ENCODE measurements around the gene ADPRH. TPM values are rescaled to one million over a fixed set of nuclear protein-coding genes. Genes with fewer than 3 reads are reported as not detected.
"Not testable (repeated sequence)": the region's sequence is repeated elsewhere in the genome, so short reads cannot be mapped to it uniquely, and the experiment has no call there.

The ADPRH gene
- total and polyA plus RNA-seq, 4 donors: 2.5 to 3.2 (median 2.9) TPM

DNA sequence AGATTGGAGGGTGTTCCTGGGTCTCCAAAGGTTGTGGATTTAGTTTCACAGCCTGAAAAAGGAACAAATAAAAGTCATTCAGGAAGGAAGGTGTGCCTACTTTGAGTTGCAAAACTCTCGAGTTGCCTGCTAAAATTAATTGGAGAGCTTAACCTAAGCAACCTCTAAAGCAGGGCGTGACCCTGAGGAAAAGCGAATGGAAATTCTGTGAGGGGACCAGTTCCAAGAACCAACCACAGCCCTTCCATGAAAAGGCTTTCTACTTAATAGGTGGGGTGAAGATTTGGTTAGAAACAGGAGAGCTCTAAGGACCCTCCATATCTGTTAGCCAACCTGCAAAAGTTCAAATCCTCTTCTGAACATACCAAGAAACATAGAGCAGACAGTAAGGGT is 21.4 kb upstream of the ADPRH start:
- Histone ChIP-seq H3K27ac (ENCODE audit: low read depth, low read length) (no peak overlapping the region), H3K4me1 (ENCODE audit: control insufficient read depth, insufficient read depth, low read length) (no peaks in the 10 kb centered on the region), H3K9me3 (ENCODE audit: control insufficient read depth, insufficient read depth, low read length) (no peaks in the 10 kb centered on the region), H3K27me3 (ENCODE audit: control insufficient read depth, insufficient read depth, low read length) (no peaks in the 10 kb centered on the region), H3K4me3 (ENCODE audit: low read depth, low read length) (no peak overlapping the region), H3K36me3 (ENCODE audit: control insufficient read depth, insufficient read depth, low read length) (no peaks in the 10 kb centered on the region)
- 56% methylated on average over 1 of the region's 3 CpGs for WGBS (ENCODE audit: insufficient coverage)
- no peak for DNase-seq (ENCODE audit: low read depth in 4 of 6, low spot score in 6 of 6)

DNA sequence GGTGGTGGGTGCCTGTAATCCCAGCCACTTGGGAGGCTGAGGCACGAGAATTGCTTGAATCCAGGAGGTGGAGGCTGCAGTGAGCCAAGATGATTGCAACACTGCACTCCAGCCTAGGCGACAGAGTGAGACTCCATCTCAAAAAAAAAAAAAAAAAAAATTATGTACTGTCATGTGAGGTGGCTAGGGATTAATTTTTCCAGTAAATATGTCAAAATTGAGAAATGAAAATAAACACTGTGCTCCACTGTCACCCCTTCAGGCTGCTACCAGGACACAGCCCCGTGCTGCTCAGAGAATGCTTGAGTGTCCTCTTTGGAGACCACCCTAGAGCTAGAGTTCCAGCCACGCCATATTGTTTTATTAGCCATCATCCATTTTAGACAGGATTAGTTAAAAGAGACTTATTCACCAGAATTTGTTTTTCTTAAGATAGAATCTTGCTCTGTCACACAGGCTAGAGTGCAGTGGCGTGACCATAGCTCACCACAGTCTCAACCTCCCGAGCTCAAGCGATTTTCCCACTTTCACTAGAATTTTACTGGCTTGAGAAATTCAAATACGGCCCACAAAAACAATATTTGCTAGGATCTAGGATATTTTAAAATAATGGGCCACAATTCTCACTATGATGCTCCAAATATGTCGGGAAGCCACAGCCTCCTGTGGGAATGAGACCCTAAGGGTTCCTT is 20.5 kb upstream of the ADPRH start:
- Histone ChIP-seq H3K27me3 (ENCODE audit: control insufficient read depth, insufficient read depth, low read length) (no peaks in the 10 kb centered on the region), H3K36me3 (ENCODE audit: control insufficient read depth, insufficient read depth, low read length) (no peaks in the 10 kb centered on the region), H3K4me1 (ENCODE audit: control insufficient read depth, insufficient read depth, low read length) (no peaks in the 10 kb centered on the region), H3K9me3 (ENCODE audit: control insufficient read depth, insufficient read depth, low read length) (no peaks in the 10 kb centered on the region), H3K4me3 (ENCODE audit: low read depth, low read length) (no peak overlapping the region), H3K27ac (ENCODE audit: low read depth, low read length) (no peak overlapping the region)
- WGBS (ENCODE audit: insufficient coverage): 100% methylated on average over 3 of the region's 9 CpGs
- DNase-seq (ENCODE audit: low read depth in 4 of 6, low spot score in 6 of 6): no peak

DNA sequence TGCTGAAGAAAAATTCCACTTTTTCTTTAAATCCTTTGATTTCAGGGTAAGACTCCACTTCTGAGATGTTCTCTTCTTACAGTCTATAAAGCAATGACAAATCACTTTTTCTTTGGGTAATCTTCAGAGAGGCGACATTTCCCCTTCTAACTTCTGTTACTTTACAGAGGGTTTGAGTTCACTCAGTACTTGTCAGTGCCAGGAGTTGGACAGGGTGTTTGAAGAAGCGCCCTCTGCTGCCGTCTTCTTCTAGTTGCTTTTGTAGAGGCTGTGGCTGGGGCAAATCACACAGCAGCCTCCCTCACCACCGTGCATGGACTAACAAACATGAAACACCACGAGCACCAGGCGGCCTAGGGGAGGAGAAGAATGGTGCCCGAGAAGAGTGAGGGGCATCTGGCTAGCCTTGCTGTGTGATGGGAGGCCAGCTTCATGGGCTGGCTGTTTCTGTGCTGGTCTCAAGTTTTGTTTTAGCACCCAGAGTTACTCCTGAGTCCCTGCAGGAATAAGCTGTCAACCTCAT is 19.8 kb upstream of the ADPRH start, which contains the start of gene CD80:
Gene CD80, minus strand, starts transcription at position 174 of the 523 bp plus-strand sequence. CDS start 1,886 bp downstream, outside the sequence.
- no peaks in the 10 kb centered on the region for H3K27me3 ChIP-seq (ENCODE audit: control insufficient read depth, insufficient read depth, low read length)
- peaks cover 1% of the 10 kb centered on the region for H3K9me3 ChIP-seq (ENCODE audit: control insufficient read depth, insufficient read depth, low read length)
- 80% methylated on average over 1 of the region's 7 CpGs for WGBS (ENCODE audit: insufficient coverage)
- no peak within 1 kb of the TSS for H3K4me3 ChIP-seq (ENCODE audit: low read depth, low read length)
- DNase-seq (ENCODE audit: low read depth in 4 of 6, low spot score in 6 of 6): no peak
- no peaks in the 10 kb centered on the region for H3K36me3 ChIP-seq (ENCODE audit: control insufficient read depth, insufficient read depth, low read length)
- no peak within 1 kb of the TSS for H3K27ac ChIP-seq (ENCODE audit: low read depth, low read length)
- H3K4me1 ChIP-seq (ENCODE audit: control insufficient read depth, insufficient read depth, low read length): no peaks in the 10 kb centered on the region

DNA sequence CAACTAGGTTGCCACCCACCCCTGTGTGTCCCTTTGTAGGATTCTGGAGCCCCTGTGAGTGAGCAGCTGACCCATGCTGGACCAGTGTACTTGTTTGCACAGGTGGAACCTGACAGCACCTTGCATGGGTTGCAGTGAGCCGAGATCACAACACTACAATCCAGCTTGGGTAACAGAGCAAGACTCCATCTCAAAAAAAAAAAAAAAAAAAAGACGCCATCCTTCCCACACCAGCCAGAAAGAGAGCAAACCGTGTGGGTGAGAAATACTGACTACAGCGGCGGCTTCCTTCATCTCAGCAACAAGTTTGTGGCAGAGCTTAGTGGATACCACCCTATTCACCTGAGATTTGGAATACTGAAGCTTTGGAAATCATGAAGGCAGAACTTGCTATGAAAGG is 19.1 kb upstream of the ADPRH start:
- H3K27ac ChIP-seq (ENCODE audit: low read depth, low read length): no peak overlapping the region
- H3K36me3 ChIP-seq (ENCODE audit: control insufficient read depth, insufficient read depth, low read length): no peaks in the 10 kb centered on the region
- peaks cover 1% of the 10 kb centered on the region for H3K9me3 ChIP-seq (ENCODE audit: control insufficient read depth, insufficient read depth, low read length)
- no peak for DNase-seq (ENCODE audit: low read depth in 4 of 6, low spot score in 6 of 6)
- WGBS (ENCODE audit: insufficient coverage): 80% methylated on average over 1 of the region's 5 CpGs
- H3K27me3 ChIP-seq (ENCODE audit: control insufficient read depth, insufficient read depth, low read length): no peaks in the 10 kb centered on the region
- no peak overlapping the region for H3K4me3 ChIP-seq (ENCODE audit: low read depth, low read length)
- no peaks in the 10 kb centered on the region for H3K4me1 ChIP-seq (ENCODE audit: control insufficient read depth, insufficient read depth, low read length)

DNA sequence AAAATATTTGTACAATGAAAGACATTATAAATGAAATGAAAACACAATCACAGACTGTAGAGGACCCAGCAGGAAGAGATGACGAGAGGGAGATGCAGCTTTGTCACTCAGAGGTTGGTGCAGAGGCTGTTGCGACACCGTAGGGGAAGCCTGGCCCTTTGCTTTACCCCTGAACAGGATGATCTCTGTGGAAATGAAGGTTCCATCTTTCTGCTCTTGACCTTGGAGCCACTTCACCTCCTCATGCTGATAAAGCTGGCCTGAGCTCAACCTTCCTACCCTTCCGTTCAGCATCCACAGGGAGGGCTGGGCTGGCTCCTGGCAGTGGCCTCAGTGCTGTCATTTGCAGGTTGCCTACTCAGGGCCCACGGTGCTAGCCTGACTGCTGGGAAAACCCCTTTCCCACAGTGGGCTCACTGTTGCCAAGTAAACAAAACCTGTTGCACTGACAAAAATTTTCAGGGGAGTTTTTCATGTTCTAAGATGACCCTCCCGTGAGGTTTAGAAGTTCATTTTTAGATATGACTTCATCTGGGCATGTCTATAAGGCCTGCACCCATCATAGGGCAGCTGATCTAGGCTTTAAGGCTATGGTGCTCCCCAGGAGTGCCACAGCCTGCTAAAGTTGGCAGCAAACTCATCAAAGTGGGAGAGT is 16.9 kb upstream of the ADPRH start:
- 78% methylated on average over 6 of the region's 6 CpGs for WGBS (ENCODE audit: insufficient coverage)
- no peak for DNase-seq (ENCODE audit: low read depth in 4 of 6, low spot score in 6 of 6)
- Histone ChIP-seq H3K4me1 (ENCODE audit: control insufficient read depth, insufficient read depth, low read length) (no peaks in the 10 kb centered on the region), H3K36me3 (ENCODE audit: control insufficient read depth, insufficient read depth, low read length) (no peaks in the 10 kb centered on the region), H3K9me3 (ENCODE audit: control insufficient read depth, insufficient read depth, low read length) (peaks cover 1% of the 10 kb centered on the region), H3K4me3 (ENCODE audit: low read depth, low read length) (no peak overlapping the region), H3K27me3 (ENCODE audit: control insufficient read depth, insufficient read depth, low read length) (no peaks in the 10 kb centered on the region), H3K27ac (ENCODE audit: low read depth, low read length) (no peak overlapping the region)

DNA sequence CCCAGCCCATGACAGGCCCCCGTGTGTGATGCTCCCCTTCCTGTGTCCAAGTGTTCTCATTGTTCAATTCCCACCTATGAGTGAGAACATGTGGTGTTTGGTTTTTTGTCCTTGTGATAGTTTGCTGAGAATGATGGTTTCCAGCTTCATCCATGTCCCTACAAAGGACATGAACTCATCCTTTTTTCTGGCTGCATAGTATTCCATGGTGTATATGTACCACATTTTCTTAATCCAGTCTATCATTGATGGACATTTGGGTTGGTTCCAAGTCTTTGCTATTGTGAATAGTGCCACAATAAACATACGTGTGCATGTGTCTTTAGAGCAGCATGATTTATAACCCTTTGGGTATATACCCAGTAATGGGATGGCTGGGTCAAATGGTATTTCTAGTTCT is 16.0 kb upstream of the ADPRH start:
- not testable (repeated sequence) for H3K27me3 ChIP-seq (ENCODE audit: control insufficient read depth, insufficient read depth, low read length); H3K4me1 ChIP-seq (ENCODE audit: control insufficient read depth, insufficient read depth, low read length); DNase-seq (ENCODE audit: low read depth in 4 of 6, low spot score in 6 of 6); H3K4me3 ChIP-seq (ENCODE audit: low read depth, low read length); H3K36me3 ChIP-seq (ENCODE audit: control insufficient read depth, insufficient read depth, low read length); H3K9me3 ChIP-seq (ENCODE audit: control insufficient read depth, insufficient read depth, low read length); H3K27ac ChIP-seq (ENCODE audit: low read depth, low read length)
- no CpG with 5 or more reads among the region's 2 CpGs for WGBS (ENCODE audit: insufficient coverage)

DNA sequence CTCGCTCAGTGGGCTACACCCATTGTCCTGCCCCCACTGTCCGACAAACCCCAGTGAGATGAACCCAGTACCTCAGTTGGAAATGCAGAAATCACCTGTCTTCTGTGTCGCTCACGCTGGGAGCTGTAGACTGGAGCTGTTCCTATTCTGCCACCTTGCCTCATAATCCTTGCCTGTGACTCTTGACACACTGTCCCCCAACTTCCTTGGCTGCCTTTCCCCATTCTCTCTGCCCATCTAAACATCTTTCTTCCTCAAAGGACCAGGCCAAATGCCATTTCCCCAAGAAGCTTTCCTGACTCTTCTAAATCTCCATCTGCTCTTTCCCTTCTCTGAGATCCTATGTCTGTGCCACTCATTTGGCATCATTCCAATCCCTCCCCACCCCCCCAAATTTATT is 10.1 kb upstream of the ADPRH start:
- DNase-seq (ENCODE audit: low read depth in 4 of 6, low spot score in 6 of 6): no peak
- no peak overlapping the region for H3K4me3 ChIP-seq (ENCODE audit: low read depth, low read length)
- 96% methylated on average over 4 of the region's 4 CpGs for WGBS (ENCODE audit: insufficient coverage)
- peaks cover 1% of the 10 kb centered on the region for H3K9me3 ChIP-seq (ENCODE audit: control insufficient read depth, insufficient read depth, low read length)
- H3K36me3 ChIP-seq (ENCODE audit: control insufficient read depth, insufficient read depth, low read length): no peaks in the 10 kb centered on the region
- H3K4me1 ChIP-seq (ENCODE audit: control insufficient read depth, insufficient read depth, low read length): no peaks in the 10 kb centered on the region
- H3K27ac ChIP-seq (ENCODE audit: low read depth, low read length): no peak overlapping the region
- H3K27me3 ChIP-seq (ENCODE audit: control insufficient read depth, insufficient read depth, low read length): no peaks in the 10 kb centered on the region

DNA sequence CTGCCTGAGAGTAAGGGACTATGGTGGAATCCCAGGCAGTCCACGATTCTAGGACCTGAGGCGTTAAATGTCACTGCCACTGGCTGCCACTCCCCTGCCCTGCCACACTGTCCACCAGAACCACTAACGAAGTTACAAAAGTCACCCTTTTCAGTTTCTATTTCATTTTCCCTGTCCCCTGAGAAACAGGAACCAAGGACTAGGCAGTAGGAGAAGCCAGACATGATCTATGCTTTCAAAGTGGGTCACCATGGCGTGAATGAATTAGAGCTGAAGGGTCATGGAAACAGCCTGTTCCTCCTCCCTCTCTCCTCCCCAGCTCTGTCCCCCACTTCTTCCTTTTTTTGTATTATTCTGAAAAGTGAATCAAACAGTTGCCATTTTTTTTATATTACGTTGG is 9.1 kb upstream of the ADPRH start:
- Histone ChIP-seq H3K4me3 (ENCODE audit: low read depth, low read length) (no peak overlapping the region), H3K36me3 (ENCODE audit: control insufficient read depth, insufficient read depth, low read length) (no peaks in the 10 kb centered on the region), H3K27me3 (ENCODE audit: control insufficient read depth, insufficient read depth, low read length) (no peaks in the 10 kb centered on the region), H3K9me3 (ENCODE audit: control insufficient read depth, insufficient read depth, low read length) (no peaks in the 10 kb centered on the region), H3K4me1 (ENCODE audit: control insufficient read depth, insufficient read depth, low read length) (no peaks in the 10 kb centered on the region), H3K27ac (ENCODE audit: low read depth, low read length) (no peak overlapping the region)
- DNase-seq (ENCODE audit: low read depth in 4 of 6, low spot score in 6 of 6): no peak
- 83% methylated on average over 1 of the region's 5 CpGs for WGBS (ENCODE audit: insufficient coverage)

DNA sequence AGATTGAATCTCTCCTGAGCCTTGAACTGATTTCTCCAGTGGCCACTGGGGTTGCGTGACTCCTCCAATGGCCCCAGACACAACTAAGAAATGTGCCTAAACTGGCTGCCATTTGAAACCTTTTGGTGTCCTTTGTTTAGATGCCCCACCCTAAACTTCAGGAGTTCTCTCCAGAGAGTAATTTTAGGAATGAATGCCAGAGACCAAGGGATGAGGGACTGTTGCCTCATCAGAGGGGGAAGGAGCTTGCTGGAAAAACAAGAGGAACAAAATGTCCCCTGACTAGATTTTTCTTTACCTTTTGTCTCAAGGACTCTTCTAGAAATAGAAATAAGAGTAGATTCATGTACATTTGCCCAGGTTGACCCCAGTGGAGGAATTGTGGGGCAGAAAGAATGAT is 8.1 kb upstream of the ADPRH start:
- H3K36me3 ChIP-seq (ENCODE audit: control insufficient read depth, insufficient read depth, low read length): no peaks in the 10 kb centered on the region
- H3K4me3 ChIP-seq (ENCODE audit: low read depth, low read length): no peak overlapping the region
- no peaks in the 10 kb centered on the region for H3K27me3 ChIP-seq (ENCODE audit: control insufficient read depth, insufficient read depth, low read length)
- no peak overlapping the region for H3K27ac ChIP-seq (ENCODE audit: low read depth, low read length)
- whole genome bisulfite sequencing (ENCODE audit: insufficient coverage): 83% methylated on average over 1 of the region's 1 CpG
- DNase-seq (ENCODE audit: low read depth in 4 of 6, low spot score in 6 of 6): no peak
- H3K9me3 ChIP-seq (ENCODE audit: control insufficient read depth, insufficient read depth, low read length): no peaks in the 10 kb centered on the region
- H3K4me1 ChIP-seq (ENCODE audit: control insufficient read depth, insufficient read depth, low read length): no peaks in the 10 kb centered on the region

DNA sequence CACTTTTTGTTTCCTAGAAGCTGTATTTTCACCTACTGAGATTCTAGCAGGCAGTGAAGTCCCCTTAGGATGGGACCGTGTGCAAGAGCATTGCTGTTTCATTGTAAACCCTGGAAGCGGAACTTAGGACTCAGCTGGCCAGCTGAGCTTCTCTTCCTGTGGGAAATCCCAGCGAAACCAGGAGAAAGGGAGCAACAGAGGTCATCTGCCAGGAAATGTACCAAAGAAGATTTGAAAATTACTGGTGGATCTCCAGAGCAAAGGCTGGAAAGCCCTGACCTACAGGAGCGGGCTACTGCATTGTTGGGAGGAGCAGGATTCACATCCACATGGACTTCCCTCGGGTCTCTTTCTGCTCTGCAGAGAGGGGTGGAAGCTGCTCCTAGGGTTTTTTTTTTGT is 7.6 kb upstream of the ADPRH start:
- 75% methylated on average over 4 of the region's 5 CpGs for WGBS (ENCODE audit: insufficient coverage)
- DNase-seq (ENCODE audit: low read depth in 4 of 6, low spot score in 6 of 6): no peak
- Histone ChIP-seq H3K27ac (ENCODE audit: low read depth, low read length) (no peak overlapping the region), H3K4me3 (ENCODE audit: low read depth, low read length) (no peak overlapping the region), H3K27me3 (ENCODE audit: control insufficient read depth, insufficient read depth, low read length) (no peaks in the 10 kb centered on the region), H3K9me3 (ENCODE audit: control insufficient read depth, insufficient read depth, low read length) (no peaks in the 10 kb centered on the region), H3K36me3 (ENCODE audit: control insufficient read depth, insufficient read depth, low read length) (no peaks in the 10 kb centered on the region), H3K4me1 (ENCODE audit: control insufficient read depth, insufficient read depth, low read length) (no peaks in the 10 kb centered on the region)

All from spinal cord (tissue), 10 donors.